Lower leg skin (tissue), 4 donors: ENCODE data around the gene ERCC4. TPM values are rescaled to one million over a fixed set of nuclear protein-coding genes. Genes with fewer than 3 reads are reported as not detected.

Experiments
- DNase-seq, 2 donors: peaks; one replicate each; pipeline ENCODE4 v3.0.0-alpha.2; 2019; ENCODE audit warnings: low spot score in 2 of 2
- H3K4me3 ChIP-seq: fragments of 200-600 bp; sonication (generic); 2 replicates; pipeline ENCODE4 v1.5.1; 2017; ENCODE audit warnings: mild to moderate bottlenecking, low read depth; ENCODE audit not compliant: poor library complexity, severe bottlenecking
- CTCF ChIP-seq, 3 donors: fragments of 450-650 bp; IDR thresholded peaks; one replicate each; pipeline ENCODE4 v1.5.1; 2016; ENCODE audit warnings: antibody characterized with exemption in 3 of 3, mild to moderate bottlenecking in 3 of 3, moderate library complexity in 2 of 3
- POLR2A ChIP-seq, 2 donors: fragments of 450-650 bp; IDR thresholded peaks; one replicate each; pipeline ENCODE4 v1.6.1; 2016 to 2017; ENCODE audit warnings: antibody characterized with exemption in 2 of 2, mild to moderate bottlenecking in 1 of 2, moderate library complexity in 1 of 2
- WGBS, 2 donors: methylation state at CpG; one replicate each; pipeline ENCODE4 v1.1.5; 2018; 5-methylcytosine and 5-hydroxymethylcytosine counted together
- intact Hi-C: fragments of 100-400 bp; cut with DNase I; formaldehyde crosslinking; loops from one replicate; pipeline ENCODE4 v1.15.0; 2023; ENCODE audit warnings: low total_unique reads
- total RNA-seq, 4 donors: library from RNA; depleted of rRNA; stranded (reverse); fragments of >200 nt; gene quantifications; one replicate each; pipeline ENCODE4 v1.1.0, GENCODE V29; 2016

The ERCC4 gene
- total RNA-seq, 4 donors from 2014 or later: 4.0 to 11.6 (median 6.9) TPM

GRCh38 chr16:13939821-13940220 lies 19.9 kb downstream of the ERCC4 start:
- DNase-seq: no peak
- intact Hi-C loops: no loop called here
- TF ChIP-seq POLR2A (IDR thresholded peaks at IDR 0.05) (no peak), CTCF (IDR thresholded peaks at IDR 0.05) (no peak)
- no peak overlapping the region for H3K4me3 ChIP-seq
- 90 to 91% methylated on average over 5 of the region's 5 CpGs for WGBS, 2 donors

DNA sequence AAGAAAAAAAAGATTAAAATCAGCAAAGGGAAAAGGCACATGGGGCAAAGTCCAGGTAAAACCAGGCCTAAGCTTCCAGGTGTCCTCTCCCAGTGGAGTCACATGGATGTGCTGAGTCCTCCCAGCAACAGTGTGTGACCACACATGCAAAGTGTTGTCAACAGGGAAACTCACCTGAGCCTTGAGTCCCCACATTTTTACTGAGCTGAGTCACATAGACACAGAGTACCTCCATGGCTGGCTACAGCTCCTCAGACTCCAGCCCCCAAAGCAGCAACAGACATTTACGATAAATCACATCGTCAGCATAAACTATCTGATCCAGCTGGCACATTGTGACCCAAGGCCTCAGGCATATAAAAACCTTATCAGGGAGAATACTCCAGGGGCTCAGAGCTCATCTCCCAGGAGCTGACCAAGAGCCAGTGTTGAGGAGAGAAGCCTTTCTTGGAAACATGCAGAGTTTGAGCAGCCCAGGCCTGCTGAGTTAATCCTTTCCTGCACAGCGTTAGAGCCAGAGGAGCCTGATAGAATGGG lies 20.5 kb downstream of the ERCC4 start:
- no peak for DNase-seq
- intact Hi-C loops: no loop called here
- TF ChIP-seq CTCF (IDR thresholded peaks at IDR 0.05): no peak
- no peak for TF ChIP-seq POLR2A (IDR thresholded peaks at IDR 0.05)
- no peak overlapping the region for H3K4me3 ChIP-seq
- WGBS, 2 donors: 55 to 72% methylated on average over 2 to 3 of the region's 3 CpGs

DNA sequence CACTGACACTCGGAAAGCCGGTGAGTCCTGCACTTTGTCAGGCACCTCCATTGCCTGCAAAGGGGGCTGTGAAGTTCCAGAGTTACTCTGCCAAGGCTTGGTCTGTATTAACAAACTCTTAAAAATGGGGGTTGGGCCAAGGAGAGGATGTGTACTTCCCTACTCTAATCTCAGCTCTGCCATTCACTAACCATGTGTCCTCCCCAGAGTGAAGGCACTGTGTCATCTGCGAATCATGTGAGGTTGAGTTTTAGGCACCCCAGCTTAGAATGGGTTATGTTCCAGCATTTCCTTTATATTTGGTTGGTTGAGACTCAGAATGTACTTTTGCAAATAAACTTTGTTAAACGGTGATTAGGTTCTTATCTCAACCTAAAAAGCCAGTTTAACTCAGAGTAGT lies 24.9 kb downstream of the ERCC4 start:
- WGBS, 2 donors: 90 to 95% methylated on average over 4 of the region's 4 CpGs
- DNase-seq: no peak
- TF ChIP-seq CTCF (IDR thresholded peaks at IDR 0.05) (no peak), POLR2A (IDR thresholded peaks at IDR 0.05) (no peak)
- H3K4me3 ChIP-seq: no peak overlapping the region
- intact Hi-C loops: no loop called here

- WGBS, 2 donors: 81 to 84% methylated on average over 9 of the region's 9 CpGs
- no peak for DNase-seq
- no peak overlapping the region for H3K4me3 ChIP-seq
- intact Hi-C loops: no loop called here
- TF ChIP-seq CTCF (IDR thresholded peaks at IDR 0.05) (no peak), POLR2A (IDR thresholded peaks at IDR 0.05) (no peak)
These were observed 26.0 kb downstream of the ERCC4 start for GRCh38 chr16:13945744-13946485.

- no peak for DNase-seq
- intact Hi-C loops: no loop called here
- WGBS, 2 donors: 85 to 90% methylated on average over 9 of the region's 9 CpGs
- no peak for TF ChIP-seq CTCF (IDR thresholded peaks at IDR 0.05)
- no peak for TF ChIP-seq POLR2A (IDR thresholded peaks at IDR 0.05)
- H3K4me3 ChIP-seq: no peak overlapping the region
These were observed 28.1 kb downstream of the ERCC4 start for GRCh38 chr16:13948086-13948485.
